Subcutaneous adipose tissue (tissue), 4 donors: ENCODE results near the gene TBC1D22B. TPM values are rescaled to one million over a fixed set of nuclear protein-coding genes. Genes with fewer than 3 reads are reported as not detected.

Source experiments
- small RNA-seq: library from RNA; depleted of rRNA; stranded (forward); fragments of <200 nt; gene quantifications from one replicate; pipeline ENCODE3, GENCODE V24; 2016
- total RNA-seq, 4 donors: library from RNA; depleted of rRNA; stranded (reverse); fragments of >200 nt; gene quantifications; one replicate each; pipeline ENCODE4 v1.1.0, GENCODE V29; 2016
- TF ChIP-seq, protein P1 (sequence below): fragments of 450-650 bp; IDR thresholded peaks from one replicate; pipeline ENCODE4 v1.5.1; 2016; ENCODE audit warnings: low read depth, mild to moderate bottlenecking, control low read depth, antibody characterized with exemption, moderate library complexity

Gene TBC1D22B
- total RNA-seq, 4 donors from 2014 or later = 4.8 to 5.5 (median 5.2) TPM

DNA sequence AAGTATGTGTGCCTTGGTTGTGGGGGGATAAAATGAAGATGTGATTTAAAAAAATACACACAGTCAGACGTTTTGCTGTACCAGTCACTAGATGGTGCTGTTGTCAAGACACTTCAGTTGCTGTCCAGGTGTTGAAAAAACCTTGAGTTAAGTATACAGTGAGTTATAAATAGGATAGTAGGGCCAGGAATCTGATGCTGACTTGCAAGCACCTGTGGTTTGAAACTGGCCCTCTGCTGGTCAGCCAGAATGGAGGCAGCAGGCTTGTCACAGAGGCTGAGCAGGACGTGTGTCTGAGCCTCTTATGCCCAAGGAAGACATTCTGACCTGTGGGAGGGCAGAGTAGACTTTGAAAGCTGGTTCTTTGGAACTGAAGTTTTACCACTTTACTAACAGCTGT is 124.0 kb downstream of the TBC1D22B start:
- TF ChIP-seq, protein P1, sequence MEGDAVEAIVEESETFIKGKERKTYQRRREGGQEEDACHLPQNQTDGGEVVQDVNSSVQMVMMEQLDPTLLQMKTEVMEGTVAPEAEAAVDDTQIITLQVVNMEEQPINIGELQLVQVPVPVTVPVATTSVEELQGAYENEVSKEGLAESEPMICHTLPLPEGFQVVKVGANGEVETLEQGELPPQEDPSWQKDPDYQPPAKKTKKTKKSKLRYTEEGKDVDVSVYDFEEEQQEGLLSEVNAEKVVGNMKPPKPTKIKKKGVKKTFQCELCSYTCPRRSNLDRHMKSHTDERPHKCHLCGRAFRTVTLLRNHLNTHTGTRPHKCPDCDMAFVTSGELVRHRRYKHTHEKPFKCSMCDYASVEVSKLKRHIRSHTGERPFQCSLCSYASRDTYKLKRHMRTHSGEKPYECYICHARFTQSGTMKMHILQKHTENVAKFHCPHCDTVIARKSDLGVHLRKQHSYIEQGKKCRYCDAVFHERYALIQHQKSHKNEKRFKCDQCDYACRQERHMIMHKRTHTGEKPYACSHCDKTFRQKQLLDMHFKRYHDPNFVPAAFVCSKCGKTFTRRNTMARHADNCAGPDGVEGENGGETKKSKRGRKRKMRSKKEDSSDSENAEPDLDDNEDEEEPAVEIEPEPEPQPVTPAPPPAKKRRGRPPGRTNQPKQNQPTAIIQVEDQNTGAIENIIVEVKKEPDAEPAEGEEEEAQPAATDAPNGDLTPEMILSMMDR = no peak

Small RNA genes within 50 kb of the gene (small RNA-seq; reads per million reads assigned to genes)
- gene AL096712.1 = not detected
- not detected for gene RN7SL273P

Other genes with a start within 250 kb of the TBC1D22B start
- 10 to 100 TPM; 16.1 to 35.9 (median 22.6) TPM for gene PIM1, start 87.6 kb upstream of the TBC1D22B start, total RNA-seq
- under 1 TPM in 2 of 4 donors, not detected in 2; 0.34 to 0.44 TPM for gene TMEM217, start 372 bp downstream of the TBC1D22B start, total RNA-seq
- 10 to 100 TPM in 3 of 4 donors, 1 to 10 TPM in 1; 8.8 to 15.0 (median 14.1) TPM for gene RNF8, start 96.2 kb downstream of the TBC1D22B start, total RNA-seq
- 10 to 100 TPM; 21.4 to 43.1 (median 29.3) TPM for gene CMTR1, start 175.4 kb downstream of the TBC1D22B start, total RNA-seq
- gene CCDC167, start 242.1 kb downstream of the TBC1D22B start, total RNA-seq = 10 to 100 TPM; 12.1 to 27.2 (median 12.6) TPM